PC-9 (cell line): Measurements from ENCODE around the gene TIRAP. TPM values are rescaled to one million over a fixed set of nuclear protein-coding genes. Genes with fewer than 3 reads are reported as not detected.

Source experiments
- BruUV-seq: library from RNA; stranded (reverse); fragments of 400-500 nt; replicated peaks from 2 replicates; lab custom pipeline; 2021; lab: Mats Ljungman, UMichigan
- CTCF ChIA-PET: fragments of 300-600 bp; sonication (Branson Sonifier 250); formaldehyde crosslinking; loops from one replicate; lab custom pipeline; 2022; ENCODE audit warnings: antibody characterized with exemption; lab: Charles Lee
- POLR2A ChIA-PET: fragments of 300-600 bp; sonication (Branson Sonifier 250); formaldehyde crosslinking; loops from one replicate; lab custom pipeline; 2022; ENCODE audit warnings: antibody characterized with exemption; ENCODE audit not compliant: unreplicated experiment; lab: Charles Lee
- DNase-seq, 2 experiments: peaks; one replicate each; pipeline versions ENCODE4 v3.0.0 to v3.0.0-alpha.2; 2015 to 2022; ENCODE audit warnings: mixed read lengths in 1 of 2
- H2AFZ ChIP-seq: fragments of 200-600 bp; sonication (generic); 2 replicates; pipeline ENCODE4 v1.8.1; 2017; ENCODE audit warnings: antibody characterized with exemption
- H3F3A ChIP-seq: fragments of 200-600 bp; sonication (generic); 2 replicates; pipeline ENCODE4 v1.8.1; 2017; ENCODE audit warnings: antibody characterized with exemption, mild to moderate bottlenecking, low read depth; ENCODE audit not compliant: insufficient read depth
- H3K27ac ChIP-seq: fragments of 200-600 bp; sonication (generic); 2 replicates; pipeline ENCODE4 v1.6.1; 2016; ENCODE audit warnings: mixed run types
- H3K27me3 ChIP-seq: fragments of 200-600 bp; sonication (generic); 2 replicates; pipeline ENCODE4 v1.6.1; 2016; ENCODE audit warnings: low read depth, mixed run types; ENCODE audit not compliant: insufficient read depth
- H3K36me3 ChIP-seq: fragments of 200-600 bp; sonication (generic); 2 replicates; pipeline ENCODE4 v1.6.1; 2016; ENCODE audit warnings: low read depth, mixed run types
- H3K4me1 ChIP-seq: fragments of 200-600 bp; sonication (generic); replicated peaks from 2 replicates; pipeline ENCODE4 v1.6.1; 2016; ENCODE audit warnings: mixed run types; ENCODE audit not compliant: insufficient read depth
- H3K4me2 ChIP-seq: fragments of 200-600 bp; sonication (generic); 2 replicates; pipeline ENCODE4 v1.6.1; 2017; ENCODE audit warnings: mixed run types
- H3K4me3 ChIP-seq: fragments of 200-600 bp; sonication (generic); 2 replicates; pipeline ENCODE4 v1.6.1; 2016; ENCODE audit warnings: mixed run types
- H3K79me2 ChIP-seq: fragments of 200-600 bp; sonication (generic); 2 replicates; pipeline ENCODE4 v1.6.1; 2017; ENCODE audit warnings: low read depth, mixed run types
- H3K9me2 ChIP-seq: fragments of 200-600 bp; sonication (generic); 2 replicates; pipeline ENCODE4 v1.8.1; 2017; ENCODE audit warnings: mild to moderate bottlenecking; ENCODE audit not compliant: insufficient read depth
- H3K9me3 ChIP-seq: fragments of 200-600 bp; sonication (generic); 2 replicates; pipeline ENCODE4 v1.8.1; 2016; ENCODE audit warnings: low read depth; ENCODE audit not compliant: insufficient read depth
- H4K20me1 ChIP-seq: fragments of 200-600 bp; sonication (generic); 2 replicates; pipeline ENCODE4 v1.8.1; 2017; ENCODE audit not compliant: insufficient read depth
- EZH2 ChIP-seq: fragments of 200-600 bp; sonication (generic); IDR thresholded peaks from 2 replicates; pipeline ENCODE4 v1.8.0; 2017; ENCODE audit warnings: antibody characterized with exemption, low read depth
- intact Hi-C: fragments of 100-400 bp; cut with micrococcal nuclease; formaldehyde crosslinking; loops from one replicate; pipeline ENCODE4 v1.10.0; 2022; ENCODE audit not compliant: unreplicated experiment
- total RNA-seq: library from RNA; stranded (reverse); gene quantifications from 2 replicates; pipeline ENCODE4 v1.2.3, GENCODE V29; 2021
- TF ChIP-seq, protein P1 (sequence below): fragments of 200-600 bp; sonication (generic); conservative IDR thresholded peaks from 2 replicates; pipeline ENCODE4 v1.6.1; 2017; ENCODE audit warnings: mixed run types, antibody characterized with exemption, mild to moderate bottlenecking, moderate library complexity

Gene TIRAP
- total RNA-seq, 1 experiment from 2014 or later: 12.7 TPM

DNA sequence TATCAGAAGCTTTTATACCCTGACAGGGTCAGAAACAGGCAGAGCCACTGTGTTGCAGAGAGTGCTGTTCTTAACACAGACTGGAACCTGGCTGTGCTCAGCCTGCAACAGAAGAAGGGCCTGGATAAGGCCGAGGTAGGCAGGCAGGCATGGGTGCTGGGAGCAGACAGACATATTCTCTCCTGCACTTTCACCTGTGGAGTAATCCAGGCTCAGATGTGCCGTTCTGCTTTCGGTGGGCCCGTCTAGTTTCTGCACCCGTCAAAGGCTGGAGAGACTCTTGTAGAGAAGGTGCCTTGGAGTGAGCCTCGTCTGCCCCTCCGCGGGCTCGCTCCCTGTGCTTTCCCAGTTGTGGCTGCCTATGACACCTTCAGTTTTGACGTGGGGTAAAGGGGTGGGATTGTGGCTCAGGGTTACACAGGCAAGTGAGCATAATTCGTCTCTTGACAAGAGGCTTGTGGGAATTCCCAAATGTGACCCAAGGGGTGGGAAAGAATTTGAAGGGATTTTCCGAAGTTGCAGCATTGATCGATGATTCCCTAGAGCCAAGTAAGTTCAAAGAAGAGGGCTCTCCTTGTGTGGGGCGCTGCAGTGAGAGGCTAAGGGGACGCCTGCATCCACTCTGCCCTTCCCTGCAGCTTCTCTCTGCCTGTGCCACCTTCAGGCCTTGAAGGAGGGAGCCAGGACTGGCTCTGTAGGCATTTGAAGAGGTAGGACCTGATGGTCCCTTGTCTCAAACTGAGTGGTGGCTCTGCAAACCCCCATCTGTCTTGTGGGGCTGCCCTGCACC, 56.4 kb downstream of the TIRAP start:
- peaks cover 22% of the 10 kb centered on the region for H3K79me2 ChIP-seq
- intact Hi-C loops: no loop called here
- ChIA-PET CTCF (interaction anchor here (0.9 to 1.3 kb wide), 2 partner anchors 35 to 66 kb away, joined by 3 to 4 read pairs; partner anchors contain the start of gene DCPS), POLR2A (interaction anchor here (0.5 to 1.0 kb wide), 4 partner anchors 14 to 127 kb away, joined by 3 to 15 read pairs (median 6); partner anchors contain the start of gene FAM118B)
- peaks cover 30% of the 10 kb centered on the region for H3F3A ChIP-seq
- TF ChIP-seq EZH2: no peak
- TF ChIP-seq, protein P1, sequence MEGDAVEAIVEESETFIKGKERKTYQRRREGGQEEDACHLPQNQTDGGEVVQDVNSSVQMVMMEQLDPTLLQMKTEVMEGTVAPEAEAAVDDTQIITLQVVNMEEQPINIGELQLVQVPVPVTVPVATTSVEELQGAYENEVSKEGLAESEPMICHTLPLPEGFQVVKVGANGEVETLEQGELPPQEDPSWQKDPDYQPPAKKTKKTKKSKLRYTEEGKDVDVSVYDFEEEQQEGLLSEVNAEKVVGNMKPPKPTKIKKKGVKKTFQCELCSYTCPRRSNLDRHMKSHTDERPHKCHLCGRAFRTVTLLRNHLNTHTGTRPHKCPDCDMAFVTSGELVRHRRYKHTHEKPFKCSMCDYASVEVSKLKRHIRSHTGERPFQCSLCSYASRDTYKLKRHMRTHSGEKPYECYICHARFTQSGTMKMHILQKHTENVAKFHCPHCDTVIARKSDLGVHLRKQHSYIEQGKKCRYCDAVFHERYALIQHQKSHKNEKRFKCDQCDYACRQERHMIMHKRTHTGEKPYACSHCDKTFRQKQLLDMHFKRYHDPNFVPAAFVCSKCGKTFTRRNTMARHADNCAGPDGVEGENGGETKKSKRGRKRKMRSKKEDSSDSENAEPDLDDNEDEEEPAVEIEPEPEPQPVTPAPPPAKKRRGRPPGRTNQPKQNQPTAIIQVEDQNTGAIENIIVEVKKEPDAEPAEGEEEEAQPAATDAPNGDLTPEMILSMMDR: no peak
- H3K27me3 ChIP-seq: no peaks in the 10 kb centered on the region
- no peaks in the 10 kb centered on the region for H3K9me2 ChIP-seq
- H3K9me3 ChIP-seq: no peaks in the 10 kb centered on the region
- H3K36me3 ChIP-seq: 0 out of 2 replicates have a peak, but pooled peaks cover 8% of the 10 kb centered on the region
- peak overlapping the region; percentile 56 for H3K4me2 ChIP-seq
- DNase-seq: peak in 1 of 2 experiments; percentile 38
- no peak overlapping the region for H2AFZ ChIP-seq
- no peak overlapping the region for H3K4me3 ChIP-seq
- H3K27ac ChIP-seq: peak overlapping the region; percentile 77
- H4K20me1 ChIP-seq: no peaks in the 10 kb centered on the region
- TSS peak; percentile 12 for BruUV-seq
- peaks cover 67% of the 10 kb centered on the region for H3K4me1 ChIP-seq

DNA sequence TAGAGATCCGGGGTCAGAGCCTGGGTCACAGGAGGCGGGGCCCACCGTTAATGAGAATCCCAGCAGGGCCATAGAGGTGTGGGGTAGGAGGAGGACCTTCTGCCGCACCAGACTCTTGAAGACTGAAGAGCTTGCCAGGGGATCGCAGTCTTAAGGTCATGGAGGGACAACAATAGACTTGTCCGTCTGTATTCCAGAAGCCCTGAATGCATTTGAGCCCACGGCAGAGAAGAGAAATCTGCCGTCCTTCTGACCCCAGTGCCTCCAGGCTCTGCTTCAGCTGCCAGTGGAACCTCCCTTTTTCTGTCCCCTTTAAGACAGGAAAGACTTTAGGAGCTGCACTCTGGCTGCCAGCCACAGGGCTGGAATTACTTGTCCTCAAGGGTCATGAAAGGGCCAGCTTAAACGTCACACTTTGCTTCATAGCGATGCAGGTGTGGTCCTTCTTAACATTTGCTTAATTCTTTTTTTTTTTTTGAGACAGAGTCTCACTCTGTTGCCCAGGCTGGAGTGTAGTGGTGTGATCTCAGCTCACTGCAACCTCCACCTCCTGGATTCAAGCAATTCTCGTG, 57.1 kb downstream of the TIRAP start:
- intact Hi-C loops: loop anchor here (1.0 to 10.0 kb wide), 4 partner anchors 15 to 95 kb away; partner anchors contain the start of gene ST3GAL4
- peaks cover 74% of the 10 kb centered on the region for H3K4me1 ChIP-seq
- H3K9me2 ChIP-seq: no peaks in the 10 kb centered on the region
- H3K27me3 ChIP-seq: no peaks in the 10 kb centered on the region
- no peak overlapping the region for H2AFZ ChIP-seq
- peak overlapping the region; percentile 77 for H3K27ac ChIP-seq
- no peaks in the 10 kb centered on the region for H3K9me3 ChIP-seq
- DNase-seq: peak; percentile 84 to 97
- no peak overlapping the region for H3K4me3 ChIP-seq
- CTCF ChIA-PET: interaction anchor here (0.9 to 1.3 kb wide), 4 partner anchors 14 to 141 kb away, joined by 3 to 5 read pairs (median 4); partner anchors contain the start of gene DCPS
- POLR2A ChIA-PET: interaction anchor here (0.5 to 1.0 kb wide), 4 partner anchors 14 to 128 kb away, joined by 3 to 15 read pairs (median 5); partner anchors contain the start of gene FAM118B
- no peaks in the 10 kb centered on the region for H4K20me1 ChIP-seq
- H3K36me3 ChIP-seq: 0 out of 2 replicates have a peak, but pooled peaks cover 8% of the 10 kb centered on the region
- TF ChIP-seq, protein P1: no peak
- no peak for TF ChIP-seq EZH2
- H3F3A ChIP-seq: peaks cover 30% of the 10 kb centered on the region
- no TSS peak for BruUV-seq
- H3K79me2 ChIP-seq: peaks cover 29% of the 10 kb centered on the region
- H3K4me2 ChIP-seq: peak overlapping the region; percentile 56

DNA sequence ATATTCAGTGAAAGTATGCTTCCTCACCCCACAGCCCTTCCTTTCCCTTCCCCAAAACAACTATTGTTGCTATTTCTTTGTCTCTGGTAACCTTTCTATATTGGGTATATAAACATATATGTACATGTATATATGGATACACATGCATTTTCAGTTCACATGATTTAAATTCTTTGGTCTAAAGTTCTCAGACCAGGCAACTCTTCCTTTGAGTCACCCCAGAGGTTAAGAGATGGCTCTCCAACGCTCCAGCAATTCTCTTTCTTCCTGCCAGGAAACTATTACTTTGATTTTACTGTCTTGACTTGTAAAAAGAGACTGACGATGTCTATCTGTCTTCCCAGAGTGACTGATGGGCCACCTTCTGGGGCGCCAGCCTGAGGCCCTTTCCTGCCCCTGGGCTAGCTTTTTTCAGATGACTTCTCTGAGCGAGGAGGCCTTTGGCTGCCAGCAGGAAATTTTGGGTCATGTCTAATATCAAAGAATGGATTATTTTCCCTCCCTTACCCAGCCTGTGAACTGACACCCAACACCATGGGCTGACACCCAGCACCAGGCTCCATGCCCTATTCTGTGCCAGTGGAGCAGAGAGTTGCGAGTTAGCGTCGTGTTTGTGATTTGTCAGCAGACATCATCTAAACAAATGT, 58.2 kb downstream of the TIRAP start:
- H3K9me2 ChIP-seq: no peaks in the 10 kb centered on the region
- H3K27ac ChIP-seq: peak overlapping the region; percentile 77
- no peak overlapping the region for H2AFZ ChIP-seq
- BruUV-seq: no TSS peak
- H3K4me3 ChIP-seq: no peak overlapping the region
- peak overlapping the region; percentile 56 for H3K4me2 ChIP-seq
- 0 out of 2 replicates have a peak, but pooled peaks cover 8% of the 10 kb centered on the region for H3K36me3 ChIP-seq
- peaks cover 85% of the 10 kb centered on the region for H3K4me1 ChIP-seq
- ChIA-PET POLR2A (interaction anchor here (0.6 to 1.3 kb wide), 2 partner anchors 42 to 65 kb away, joined by 4 to 6 read pairs; no protein-coding TSS in a partner anchor), CTCF (interaction anchor here (1.2 to 1.3 kb wide), 2 partner anchors 13 to 64 kb away, joined by 4 read pairs; no protein-coding TSS in a partner anchor)
- H3K9me3 ChIP-seq: no peaks in the 10 kb centered on the region
- H3K27me3 ChIP-seq: no peaks in the 10 kb centered on the region
- intact Hi-C loops: loop anchor here (1.0 to 10.0 kb wide), 4 partner anchors 14 to 94 kb away; partner anchors contain the start of gene ST3GAL4
- no peaks in the 10 kb centered on the region for H4K20me1 ChIP-seq
- peak in 1 of 2 experiments; percentile 23 for DNase-seq
- peaks cover 39% of the 10 kb centered on the region for H3F3A ChIP-seq
- no peak for TF ChIP-seq EZH2
- TF ChIP-seq, protein P1: no peak
- H3K79me2 ChIP-seq: peaks cover 35% of the 10 kb centered on the region
